Stimulated activated naive CD8-positive, alpha-beta T cell treated with anti-CD3 and anti-CD28 coated beads, Interleukin-15, Interleukin-2, amounts not matched to agents 100 U/mL and 50 U/mL, for 24 hours (primary cell): ENCODE data around the gene IL12B.
"Not testable (repeated sequence)": the region's sequence is repeated elsewhere in the genome, so short reads cannot be mapped to it uniquely, and the experiment has no call there.

Experiments
- ATAC-seq: fragments of 150-1000 bp; cut with Tn5 transposase; one replicate; pipeline ENCODE4 v1.10.0; 2021
- DNase-seq: peaks from one replicate; pipeline ENCODE4 v3.0.0; 2021

Gene IL12B

GRCh38 chr5:159330131-159330800, at the start of gene IL12B:
Gene IL12B (minus strand): TSS chr5:159330487. CDS start chr5:159326782, 3,705 bp downstream.
- DNase-seq (no peak), ATAC-seq (no peak)

- DNase-seq (no peak), ATAC-seq (no peak)
Measured at GRCh38 chr5:159377653-159378052, 47.4 kb upstream of the IL12B start.

GRCh38 chr5:159367866-159368265, 37.6 kb upstream of the IL12B start:
- ATAC-seq, DNase-seq: not testable (repeated sequence)

DNA sequence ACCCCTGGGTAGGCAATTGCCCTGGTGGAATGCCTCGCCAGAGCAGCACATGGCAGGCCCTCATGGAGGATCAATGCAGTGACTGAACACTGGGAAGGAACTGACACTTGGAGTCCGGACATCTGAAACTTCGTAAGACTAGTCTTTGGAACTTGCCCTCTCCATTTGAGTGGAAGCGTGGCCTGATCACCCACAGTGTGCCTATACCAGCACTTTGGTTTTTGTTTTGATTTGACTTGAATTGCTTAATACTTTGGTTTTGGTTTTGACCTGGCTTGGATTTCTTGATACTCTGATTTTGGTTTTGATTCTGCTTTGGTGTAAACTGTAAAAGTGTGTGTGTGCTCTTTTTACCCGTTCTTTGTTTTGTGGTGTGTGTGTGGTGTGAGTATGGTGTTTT, 36.5 kb upstream of the IL12B start:
- not testable (repeated sequence) for ATAC-seq

GRCh38 chr5:159362220-159362619, 31.9 kb upstream of the IL12B start:
- ATAC-seq (no peak), DNase-seq (no peak)

More for the DNA sequence above, 36.5 kb upstream of the IL12B start:
- DNase-seq: not testable (repeated sequence)

GRCh38 chr5:159359871-159360270, 29.6 kb upstream of the IL12B start:
- DNase-seq, ATAC-seq: not testable (repeated sequence)

DNA sequence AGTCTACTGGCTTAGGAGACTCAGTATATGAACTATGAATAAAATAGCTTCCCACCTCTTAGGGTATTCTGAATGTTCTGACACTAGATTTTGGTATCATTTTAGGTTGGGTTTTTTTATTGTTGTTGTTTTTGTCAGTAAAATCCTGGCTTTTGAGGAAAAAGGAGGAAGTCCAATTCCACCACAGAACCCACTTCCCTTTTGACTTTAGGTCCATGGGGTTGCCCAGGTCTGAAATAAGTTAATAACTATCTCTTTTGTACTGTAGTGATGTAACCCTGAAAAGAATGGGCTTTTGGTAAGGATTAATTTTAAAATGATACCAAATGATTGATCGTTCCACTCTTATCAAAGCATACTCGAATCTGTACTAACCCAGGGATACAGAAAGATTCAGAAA, 29.1 kb upstream of the IL12B start:
- no peak for DNase-seq
- ATAC-seq: no peak

- ATAC-seq (no peak), DNase-seq (no peak)
Measured at GRCh38 chr5:159353661-159354252, 23.5 kb upstream of the IL12B start.

- DNase-seq, ATAC-seq: not testable (repeated sequence)
Measured at GRCh38 chr5:159350644-159351043, 20.4 kb upstream of the IL12B start.

GRCh38 chr5:159350216-159350615, 19.9 kb upstream of the IL12B start:
- not testable (repeated sequence) for DNase-seq, ATAC-seq

DNA sequence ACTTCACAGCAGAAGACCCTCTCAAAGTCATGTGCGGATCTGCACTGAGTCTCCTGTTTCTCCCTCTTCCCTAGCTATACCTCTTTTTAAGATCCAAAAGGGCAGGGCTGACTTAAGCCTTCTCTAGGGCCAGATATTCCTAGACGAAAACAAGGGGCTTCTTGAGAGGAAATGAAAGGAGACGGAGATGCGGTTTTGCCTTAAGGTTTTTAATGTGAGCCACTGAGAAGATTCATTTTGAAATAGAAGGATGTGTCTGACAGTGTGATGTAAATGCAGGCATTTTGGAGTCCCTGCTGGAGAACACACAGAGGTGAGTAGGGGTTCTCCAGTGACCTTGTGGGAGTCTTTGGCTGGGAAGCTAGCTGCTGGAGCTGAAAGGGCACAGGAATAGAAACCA, 15.6 kb upstream of the IL12B start:
- ATAC-seq (no peak), DNase-seq (no peak)

GRCh38 chr5:159345336-159345735, 15.0 kb upstream of the IL12B start:
- ATAC-seq: no peak
- no peak for DNase-seq

- ATAC-seq: no peak
- DNase-seq: no peak
Measured at GRCh38 chr5:159343295-159344094, 13.2 kb upstream of the IL12B start.

DNA sequence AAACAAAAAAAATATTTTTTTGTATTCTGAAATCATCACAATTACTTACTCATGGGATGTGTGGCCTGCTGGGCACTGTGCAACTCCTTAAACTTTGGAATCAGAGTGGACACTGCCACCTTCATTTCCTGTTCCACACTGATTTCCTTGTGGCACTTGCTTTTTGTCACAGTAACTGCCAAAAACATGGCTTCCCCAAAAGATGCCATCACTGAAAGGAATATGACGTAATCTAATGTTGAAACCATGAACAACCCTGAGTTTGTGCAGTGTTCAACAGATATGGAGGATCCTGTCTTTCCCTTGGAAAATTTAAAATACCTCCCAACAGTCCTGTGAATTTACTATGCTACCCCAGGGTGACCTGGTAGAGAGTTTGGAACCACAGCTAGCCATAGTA, 12.6 kb upstream of the IL12B start:
- ATAC-seq (no peak), DNase-seq (no peak)

DNA sequence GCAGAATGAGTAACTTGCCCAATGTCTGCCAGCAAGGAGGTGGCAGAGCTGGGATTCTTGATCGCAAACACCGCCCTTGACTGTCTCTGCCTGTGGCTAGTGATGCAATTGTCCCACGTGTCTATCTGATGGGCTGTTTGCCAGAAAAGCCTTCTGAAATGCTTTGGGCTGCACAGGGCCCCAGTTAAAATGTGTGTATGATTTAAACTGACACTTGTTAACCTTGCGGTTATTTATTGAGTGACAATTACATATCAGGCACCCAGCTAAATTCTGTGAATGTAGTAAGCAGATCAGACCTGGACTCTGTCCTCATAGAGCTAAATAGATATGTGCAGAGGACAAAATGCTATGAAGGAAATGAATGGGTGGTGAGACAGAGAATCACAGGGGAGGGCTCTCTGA, 11.6 kb upstream of the IL12B start:
- ATAC-seq (peak; percentile 33), DNase-seq (peak; percentile 46)

GRCh38 chr5:159341145-159341544, 10.9 kb upstream of the IL12B start:
- DNase-seq (no peak), ATAC-seq (no peak)

GRCh38 chr5:159340511-159340910, 10.2 kb upstream of the IL12B start:
- DNase-seq (peak; percentile 30), ATAC-seq (peak; percentile 41)

DNA sequence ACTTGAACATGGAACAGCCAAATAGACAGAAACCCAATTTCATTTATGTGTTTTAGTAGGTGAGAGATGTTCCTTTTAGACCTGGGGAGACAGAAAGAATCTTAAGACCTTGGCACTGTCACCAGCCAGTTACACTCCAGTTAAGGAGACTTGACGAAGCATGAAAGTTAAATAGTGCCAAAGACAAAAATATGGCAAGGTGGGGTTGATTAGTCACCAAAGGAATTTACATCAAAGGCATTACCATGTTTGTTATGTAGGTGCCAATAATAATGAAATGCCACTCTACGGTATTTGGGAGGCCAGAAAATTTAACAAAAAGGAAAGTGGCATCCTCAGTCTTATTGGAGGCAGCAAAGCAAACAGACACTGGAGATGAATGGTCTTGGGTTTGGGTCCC, 9.2 kb upstream of the IL12B start:
- ATAC-seq: no peak
- no peak for DNase-seq

- ATAC-seq (no peak), DNase-seq (no peak)
Measured at GRCh38 chr5:159338118-159338517, 7.8 kb upstream of the IL12B start.

DNA sequence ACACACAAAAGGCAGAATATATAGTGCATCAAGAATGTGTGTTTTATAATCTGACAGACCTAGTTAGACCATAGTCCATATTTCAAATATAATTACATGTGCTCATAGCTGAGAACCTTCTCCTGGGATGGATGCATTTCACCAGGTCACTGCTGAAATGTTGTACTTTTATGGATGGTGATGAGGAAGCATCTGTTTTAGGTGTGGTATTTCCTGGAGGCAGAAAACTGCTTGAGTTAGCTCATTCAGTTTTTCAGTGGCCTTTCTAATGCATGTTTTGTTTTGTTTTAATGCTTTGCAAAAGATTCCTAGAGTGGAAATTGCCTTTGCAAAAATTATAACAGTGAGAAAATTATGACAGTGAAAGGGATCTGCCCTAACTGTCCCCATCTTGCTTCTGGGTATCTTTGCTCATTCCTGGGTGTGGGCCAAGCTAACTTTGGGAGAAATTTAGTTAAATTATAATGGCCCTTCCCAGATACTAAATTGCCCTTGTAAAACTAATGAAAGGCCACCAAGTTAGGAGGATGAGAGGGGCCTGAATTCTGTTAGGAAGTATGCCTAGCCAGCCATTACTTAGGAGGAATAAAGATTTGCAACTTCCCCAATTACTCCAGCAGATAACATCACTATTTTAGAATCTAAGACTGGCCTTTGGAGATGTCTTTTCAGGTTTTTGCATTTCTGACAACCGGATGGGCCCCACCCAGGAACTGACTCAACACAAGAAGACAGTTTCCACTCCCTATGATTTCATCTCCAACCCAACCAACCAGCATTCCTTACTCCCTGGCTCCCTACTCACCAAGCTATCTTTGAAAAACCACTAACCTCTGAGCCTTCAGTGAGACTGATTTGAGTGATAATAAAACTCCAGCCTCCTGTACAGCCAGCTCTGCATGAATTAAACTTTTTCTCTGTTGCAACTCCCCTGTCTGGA, 7.0 kb upstream of the IL12B start:
- DNase-seq: peak; percentile 47
- peak; percentile 71 for ATAC-seq

- ATAC-seq (no peak), DNase-seq (no peak)
Measured at GRCh38 chr5:159336586-159336985, 6.3 kb upstream of the IL12B start.

DNA sequence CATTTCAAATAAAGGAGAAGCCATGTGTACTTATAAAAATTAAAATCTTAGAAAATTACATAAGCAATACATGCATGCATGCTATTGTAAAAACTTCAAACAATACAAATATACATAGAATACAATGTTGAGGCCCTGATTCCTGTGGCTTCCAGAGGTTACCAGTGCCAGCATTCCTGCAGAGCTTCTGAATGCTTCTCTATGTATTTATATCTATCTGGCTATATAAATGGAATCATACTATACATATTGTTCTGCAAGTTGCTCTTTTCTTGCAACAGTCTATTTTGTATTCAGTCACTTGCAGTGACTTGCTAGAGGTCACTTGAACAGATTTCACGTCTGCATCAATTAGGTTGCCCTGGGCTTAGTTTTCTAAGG, 3.2 kb upstream of the IL12B start:
- DNase-seq (no peak), ATAC-seq (no peak)
